ENCODE data around the gene FTO.

DNA sequence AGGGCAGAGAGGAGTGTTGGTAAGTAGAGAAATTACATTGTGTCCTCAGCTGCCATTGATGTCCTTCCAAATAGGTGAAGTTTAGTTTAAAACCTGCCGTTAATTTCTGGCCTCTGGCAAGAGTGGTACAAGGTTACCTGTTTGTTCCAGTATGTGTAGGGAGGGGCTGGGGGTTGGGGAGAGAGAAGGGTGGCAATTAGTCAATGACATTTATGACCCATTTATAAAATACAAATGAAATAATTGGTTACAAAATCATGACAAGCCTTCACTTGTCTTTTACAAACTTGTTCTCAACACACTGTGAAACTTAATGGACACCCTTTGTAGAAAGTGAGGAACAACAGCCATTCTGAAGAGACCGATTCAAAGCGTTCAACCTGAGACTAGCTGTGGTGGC lies 281.0 kb downstream of the FTO start:
- TF ChIP-seq EZH2 (optimal IDR thresholded peaks at IDR 0.05; ENCODE audit: low read depth, low read length): no peak
- TF ChIP-seq, protein P1, sequence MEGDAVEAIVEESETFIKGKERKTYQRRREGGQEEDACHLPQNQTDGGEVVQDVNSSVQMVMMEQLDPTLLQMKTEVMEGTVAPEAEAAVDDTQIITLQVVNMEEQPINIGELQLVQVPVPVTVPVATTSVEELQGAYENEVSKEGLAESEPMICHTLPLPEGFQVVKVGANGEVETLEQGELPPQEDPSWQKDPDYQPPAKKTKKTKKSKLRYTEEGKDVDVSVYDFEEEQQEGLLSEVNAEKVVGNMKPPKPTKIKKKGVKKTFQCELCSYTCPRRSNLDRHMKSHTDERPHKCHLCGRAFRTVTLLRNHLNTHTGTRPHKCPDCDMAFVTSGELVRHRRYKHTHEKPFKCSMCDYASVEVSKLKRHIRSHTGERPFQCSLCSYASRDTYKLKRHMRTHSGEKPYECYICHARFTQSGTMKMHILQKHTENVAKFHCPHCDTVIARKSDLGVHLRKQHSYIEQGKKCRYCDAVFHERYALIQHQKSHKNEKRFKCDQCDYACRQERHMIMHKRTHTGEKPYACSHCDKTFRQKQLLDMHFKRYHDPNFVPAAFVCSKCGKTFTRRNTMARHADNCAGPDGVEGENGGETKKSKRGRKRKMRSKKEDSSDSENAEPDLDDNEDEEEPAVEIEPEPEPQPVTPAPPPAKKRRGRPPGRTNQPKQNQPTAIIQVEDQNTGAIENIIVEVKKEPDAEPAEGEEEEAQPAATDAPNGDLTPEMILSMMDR (IDR thresholded peaks at IDR 0.05; ENCODE audit: low read length): no peak
